NCI-H1092 treated with DMSO at 0.1 percent for 48 hours (cell line): ENCODE measurements around the gene RBM23.
A peak's percentile ranks its signal among the peaks of the same experiment; 100 is the strongest.
"Not testable (repeated sequence)": the region's sequence is repeated elsewhere in the genome, so short reads cannot be mapped to it uniquely, and the experiment has no call there.

Source experiments
- DNase-seq: peaks from one replicate; lab custom pipeline; 2025; lab: John Stamatoyannopoulos, UW

RBM23 gene

GRCh38 chr14:22915886-22916521, 2.9 kb downstream of the RBM23 start:
- DNase-seq = no peak

DNA sequence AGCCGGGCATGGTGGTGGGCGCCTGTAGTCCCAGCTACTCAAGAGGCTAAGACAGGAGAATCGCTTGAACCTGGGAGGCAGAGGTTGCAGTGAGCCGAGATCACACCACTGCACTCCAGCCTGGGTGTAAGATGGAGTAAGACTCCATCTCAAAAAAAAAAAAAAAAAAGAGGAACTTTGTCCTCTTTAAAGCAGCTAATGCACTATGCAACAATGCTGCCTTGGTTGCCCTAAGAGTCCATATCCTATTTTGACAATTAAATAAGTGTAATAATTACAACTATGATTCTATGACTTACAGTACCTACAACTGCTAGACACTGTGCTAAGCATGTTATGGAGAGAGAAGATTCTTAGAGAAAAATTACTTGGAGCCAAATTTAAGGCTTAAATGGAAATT, 4.1 kb downstream of the RBM23 start:
- not testable (repeated sequence) for DNase-seq

DNA sequence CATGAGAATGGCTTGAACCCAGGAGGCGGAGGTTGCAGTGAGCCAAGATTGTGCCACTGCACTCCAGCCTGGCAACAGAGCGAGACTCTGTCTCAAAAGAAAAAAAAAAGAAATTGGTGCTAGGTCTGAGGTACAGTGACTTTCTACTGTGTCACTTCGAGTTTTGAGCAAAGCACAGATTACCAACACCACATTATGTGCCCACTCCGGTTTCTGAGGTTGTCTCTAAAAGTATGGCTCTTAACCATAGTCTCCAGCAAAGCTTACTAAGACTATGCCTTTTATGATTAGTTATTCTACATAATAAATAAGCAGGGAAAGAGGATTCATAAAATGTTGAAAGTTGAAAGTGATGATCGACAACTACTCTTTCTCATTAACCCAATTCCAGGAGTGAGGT, 8.0 kb downstream of the RBM23 start:
- DNase-seq = no peak

DNA sequence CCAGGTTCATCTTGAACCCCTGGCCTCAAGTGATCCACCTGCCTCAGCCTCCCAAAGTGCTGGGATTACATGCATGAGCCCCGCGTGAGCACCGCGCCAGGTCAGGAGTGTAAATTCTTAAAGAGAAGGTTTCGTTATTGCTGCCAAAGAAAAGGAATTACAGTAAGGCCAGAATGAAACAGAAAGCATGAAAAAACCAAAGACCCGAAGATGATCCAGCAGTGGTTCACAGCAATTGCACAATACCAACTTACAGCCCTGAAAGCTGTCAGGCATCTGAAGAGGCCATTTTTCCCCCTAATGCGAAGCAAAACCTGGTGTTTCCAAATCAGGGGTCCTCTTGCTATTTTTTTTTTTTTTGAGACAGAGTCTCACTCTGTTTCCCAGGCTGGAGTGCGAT, 10.3 kb downstream of the RBM23 start:
- DNase-seq = no peak

- DNase-seq = no peak
These were observed 11.5 kb downstream of the RBM23 start for GRCh38 chr14:22907429-22907828.

DNA sequence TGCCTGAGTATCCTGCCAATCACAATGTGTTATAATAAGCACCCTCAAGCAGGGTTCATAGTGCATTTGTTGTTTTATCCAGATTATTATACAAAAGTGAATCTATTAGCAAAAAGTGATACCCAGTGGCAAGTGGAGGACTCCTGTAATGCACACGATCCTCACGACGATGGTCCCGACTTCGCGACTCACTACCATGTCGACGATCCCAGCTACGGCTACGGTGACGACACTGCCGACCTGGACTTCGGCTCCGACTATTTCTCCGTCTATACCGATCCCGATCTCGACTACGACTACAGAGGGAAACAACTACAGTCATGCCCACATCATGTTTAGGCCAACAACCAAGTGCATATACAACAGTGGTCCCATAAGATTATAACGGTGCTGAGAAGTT, 12.9 kb downstream of the RBM23 start:
- DNase-seq = no peak

DNA sequence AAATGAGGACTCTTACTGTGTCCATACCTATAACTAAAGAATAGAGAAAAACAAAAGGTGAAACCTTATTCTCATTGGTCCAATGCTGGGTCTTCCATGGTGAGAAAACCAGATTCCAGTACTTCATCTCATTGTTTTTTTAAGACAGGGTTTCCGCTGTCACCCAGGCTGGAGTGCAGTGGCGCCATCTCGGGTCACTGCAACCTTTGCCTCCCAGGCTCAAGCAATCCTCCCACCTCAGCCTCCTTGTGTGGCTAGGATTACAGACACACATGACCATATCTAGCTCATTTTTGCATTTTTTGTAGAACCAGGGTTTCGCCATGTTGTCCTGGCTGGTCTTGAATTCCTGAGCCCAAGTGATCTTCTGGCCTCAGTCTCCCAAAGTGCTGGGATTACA, 13.3 kb downstream of the RBM23 start:
- DNase-seq = no peak

DNA sequence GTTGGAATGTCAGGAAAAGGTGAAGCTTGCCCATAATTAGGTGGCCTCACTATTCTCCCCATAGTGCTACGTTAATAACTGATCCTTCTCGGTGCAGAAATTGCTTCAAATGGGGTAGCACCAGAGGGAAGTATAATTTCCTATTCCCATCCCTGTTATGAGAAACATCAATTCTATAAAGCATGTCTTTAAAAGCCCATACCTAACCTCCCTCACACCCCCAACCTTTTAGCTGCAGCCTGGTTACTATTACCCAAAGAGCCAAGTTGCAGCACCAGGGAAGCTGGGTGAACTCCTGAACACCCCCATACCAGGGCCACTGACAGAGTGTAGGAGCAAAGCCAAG, 15.2 kb downstream of the RBM23 start:
- no peak for DNase-seq

DNA sequence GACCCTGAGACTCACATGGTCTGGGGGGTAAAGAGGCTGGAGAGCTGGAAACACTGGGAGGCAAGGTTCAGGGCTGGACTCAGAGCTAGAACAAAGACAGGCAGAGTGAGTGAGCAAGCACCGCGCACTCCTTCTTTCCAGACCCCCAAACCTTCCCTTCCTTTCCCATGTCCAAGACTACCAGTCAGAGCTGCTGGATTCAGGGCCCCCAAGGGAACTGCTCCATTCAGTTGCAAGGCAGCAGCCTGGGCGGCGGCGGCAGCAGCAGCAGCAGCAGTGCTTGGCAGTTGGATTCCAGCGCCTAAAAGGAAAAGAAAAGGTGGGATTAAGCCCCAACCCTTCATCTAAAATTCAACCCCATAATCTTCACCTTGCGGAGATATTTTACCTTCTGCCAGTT, 17.1 kb downstream of the RBM23 start:
- DNase-seq = no peak

DNA sequence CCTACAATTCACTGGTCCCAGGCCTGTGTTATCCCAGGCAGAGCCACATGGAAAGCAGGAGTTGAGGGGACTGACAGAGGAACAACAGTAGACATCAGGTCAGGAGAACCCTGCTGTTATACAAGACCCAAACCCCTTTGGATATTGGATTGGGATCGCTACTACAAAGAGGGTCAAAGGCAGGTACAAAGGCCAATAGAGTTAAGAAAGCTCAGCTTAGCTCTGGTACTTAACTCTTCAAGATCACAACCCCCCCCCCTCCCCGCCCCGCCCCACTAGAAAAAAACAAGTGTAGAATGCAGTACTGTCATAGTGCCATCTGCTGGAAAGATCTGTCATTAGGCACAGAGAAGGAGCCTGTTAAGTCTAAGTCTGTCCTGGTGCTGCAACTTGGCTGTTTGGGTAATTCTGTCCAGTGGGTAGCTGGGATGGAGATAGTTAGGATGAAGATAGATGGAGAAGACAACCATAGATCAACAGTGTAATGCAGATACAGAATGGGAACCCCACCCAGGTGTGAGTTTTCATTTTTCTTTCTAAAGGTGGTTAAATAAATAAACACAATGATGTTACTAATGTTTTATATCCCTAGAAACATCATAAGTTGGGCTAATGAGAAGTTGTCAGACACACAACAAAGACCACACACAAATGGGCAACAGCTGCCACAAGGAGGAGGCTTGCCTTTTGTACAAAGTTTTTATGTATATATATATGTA, 18.7 kb downstream of the RBM23 start:
- DNase-seq = peak; percentile 21

GRCh38 chr14:22898302-22899090, 20.5 kb downstream of the RBM23 start:
- no peak for DNase-seq

DNA sequence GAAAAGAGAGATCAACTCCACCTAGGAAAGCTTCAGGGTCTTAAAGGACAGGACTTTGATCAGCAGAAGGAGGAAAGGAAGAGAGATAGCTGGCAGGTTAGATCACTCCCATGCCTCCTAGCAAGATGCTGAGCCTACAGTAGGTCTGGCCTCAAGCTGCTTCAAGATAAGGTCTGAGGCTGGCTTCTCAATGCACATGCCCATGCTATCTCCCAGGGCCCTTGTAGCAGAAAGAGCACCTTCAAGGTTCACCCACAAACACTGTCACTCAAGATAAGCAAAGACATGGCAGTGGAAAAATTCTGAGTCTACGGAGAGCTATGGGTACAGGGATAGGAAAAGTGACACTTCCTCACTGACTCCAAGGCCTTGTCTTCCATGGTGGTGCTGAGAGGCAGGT, 21.6 kb downstream of the RBM23 start:
- no peak for DNase-seq

- no peak for DNase-seq
These were observed 22.2 kb downstream of the RBM23 start for GRCh38 chr14:22896760-22897159.

DNA sequence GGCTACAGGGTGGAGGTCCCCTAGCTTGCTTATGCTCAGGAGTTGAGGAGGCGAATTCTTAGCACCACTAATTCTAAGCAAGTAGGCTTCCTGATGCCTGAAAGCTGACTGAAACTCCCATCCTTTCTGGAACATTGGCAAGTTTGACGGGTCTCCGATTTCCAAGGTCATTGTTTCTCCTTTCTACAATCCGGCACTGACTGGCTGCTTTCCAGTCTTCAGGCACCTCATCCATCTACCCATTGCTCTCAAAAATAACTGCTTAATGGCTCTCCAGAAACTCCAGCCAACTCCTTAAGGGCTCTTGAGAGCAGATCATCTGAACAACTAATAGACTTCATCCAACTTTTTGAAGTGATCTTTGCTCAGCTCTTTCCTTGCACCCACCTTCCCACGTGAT, 22.6 kb downstream of the RBM23 start:
- DNase-seq = no peak

GRCh38 chr14:22895402-22895801, 23.5 kb downstream of the RBM23 start:
- DNase-seq = no peak

DNA sequence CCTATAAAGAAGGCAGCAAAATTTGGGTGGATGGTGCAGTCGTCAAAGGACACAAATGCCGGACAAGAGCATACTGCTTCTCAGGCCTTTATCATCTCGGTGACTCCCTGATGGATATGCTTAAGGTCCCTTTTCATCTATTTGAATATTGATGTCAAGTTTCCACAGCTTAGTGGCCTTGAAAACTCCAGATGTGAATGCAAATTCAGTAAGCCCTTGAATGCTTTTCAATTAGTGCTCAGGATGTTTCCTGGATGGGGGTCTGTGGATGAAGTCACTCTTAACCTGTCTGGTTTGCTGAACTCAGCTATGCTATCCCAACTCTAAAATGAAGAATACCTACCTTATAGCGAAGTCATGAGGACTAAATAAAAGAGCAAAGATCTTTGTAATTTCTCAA, 25.2 kb downstream of the RBM23 start:
- no peak for DNase-seq

DNA sequence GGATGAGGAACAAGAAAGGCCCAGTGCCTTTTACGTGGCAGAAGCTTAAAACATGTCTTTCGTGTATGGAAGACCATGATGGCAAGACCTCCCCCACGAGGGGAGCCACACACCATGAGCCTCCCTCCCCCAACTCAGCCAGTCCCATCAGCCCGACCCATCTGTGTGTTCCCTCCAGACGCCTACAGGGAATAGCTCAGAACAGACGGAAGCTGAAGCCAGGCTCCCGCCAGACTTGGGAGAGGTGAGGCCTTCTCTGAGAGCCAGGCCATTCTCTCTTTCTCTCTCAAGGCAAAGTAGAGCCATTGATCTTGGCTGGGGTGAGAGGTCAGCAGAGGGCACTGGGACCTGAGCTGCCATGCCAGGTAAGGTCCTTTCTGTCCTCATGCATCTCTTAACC, 26.5 kb downstream of the RBM23 start:
- no peak for DNase-seq

GRCh38 chr14:22890416-22890815, 28.5 kb downstream of the RBM23 start:
- no peak for DNase-seq

GRCh38 chr14:22888662-22889061, 30.3 kb downstream of the RBM23 start:
- no peak for DNase-seq

- DNase-seq = peak; percentile 17
These were observed 31.0 kb downstream of the RBM23 start for GRCh38 chr14:22887990-22888378.

- peak; percentile 96 for DNase-seq
These were observed 31.5 kb downstream of the RBM23 start for GRCh38 chr14:22887260-22887989.

DNA sequence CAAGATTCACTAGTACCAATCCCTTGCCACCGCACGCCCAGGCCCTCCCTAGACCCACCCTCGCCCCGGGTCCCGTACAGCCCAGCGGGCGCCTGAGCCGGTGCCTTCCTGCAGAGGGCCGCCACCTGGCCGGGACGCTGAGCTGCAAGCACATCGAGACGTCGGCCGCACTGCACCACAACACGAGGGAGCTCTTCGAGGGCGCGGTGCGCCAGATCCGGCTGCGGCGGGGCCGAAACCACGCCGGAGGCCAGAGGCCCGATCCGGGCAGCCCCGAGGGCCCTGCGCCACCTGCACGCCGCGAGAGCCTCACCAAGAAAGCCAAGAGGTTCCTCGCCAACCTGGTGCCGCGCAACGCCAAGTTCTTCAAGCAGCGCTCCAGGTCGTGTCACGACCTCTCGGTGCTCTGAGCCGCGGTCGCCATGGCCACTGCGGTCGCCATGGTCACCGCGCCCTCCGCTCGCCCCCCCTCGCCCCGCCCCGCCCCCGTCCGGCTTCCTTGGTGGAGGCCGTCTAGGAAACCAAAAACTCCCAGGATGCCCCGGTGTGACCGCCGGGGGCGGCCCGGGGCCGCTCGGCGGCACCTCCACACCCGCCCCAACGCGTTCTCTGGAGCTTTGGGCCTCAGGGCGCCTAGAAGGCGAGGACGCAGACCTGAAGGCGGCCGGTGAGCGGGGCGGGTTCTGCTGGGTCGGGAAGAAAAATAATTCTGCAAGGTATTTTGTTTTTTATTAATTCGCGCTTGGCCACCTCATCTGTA, 32.3 kb downstream of the RBM23 start:
- DNase-seq = peak; percentile 88
